Caco-2 (cell line): Measurements from ENCODE around the gene DNER. TPM values are rescaled to one million over a fixed set of nuclear protein-coding genes. Genes with fewer than 3 reads are reported as not detected.

ENCODE experiments used
- BruUV-seq: library from RNA; stranded (reverse); fragments of 400-500 nt; replicated peaks from 2 replicates; lab custom pipeline; 2021; lab: Mats Ljungman, UMichigan
- CTCF ChIA-PET: fragments of 300-600 bp; sonication (Branson Sonifier 250); formaldehyde crosslinking; loops from one replicate; lab custom pipeline; 2022; ENCODE audit warnings: antibody characterized with exemption; lab: Charles Lee
- POLR2A ChIA-PET: fragments of 300-600 bp; sonication (Branson Sonifier 250); formaldehyde crosslinking; loops from one replicate; lab custom pipeline; 2022; ENCODE audit warnings: antibody characterized with exemption; lab: Charles Lee
- DNase-seq, 2 experiments: peaks; one replicate each; pipeline versions ENCODE4 v3.0.0 to v3.0.0-alpha.2; 2020 to 2022
- H3K27me3 ChIP-seq: replicated peaks from 2 replicates; pipeline ENCODE4 v1.6.0; 2011; ENCODE audit warnings: low read length; ENCODE audit not compliant: control insufficient read depth, insufficient read depth
- H3K36me3 ChIP-seq: 2 replicates; pipeline ENCODE4 v1.5.1; 2011; ENCODE audit warnings: low read length; ENCODE audit not compliant: control insufficient read depth, insufficient read depth
- H3K4me1 ChIP-seq: fragments of 250-450 bp; sonication (Bioruptor Pico); 2 replicates; pipeline ENCODE4 v1.5.1; 2020; ENCODE audit warnings: mild to moderate bottlenecking
- H3K4me3 ChIP-seq: 2 replicates; pipeline ENCODE4 v1.5.1; 2011; ENCODE audit warnings: low read depth, mild to moderate bottlenecking, control low read depth, low read length
- H3K9me3 ChIP-seq: fragments of 250-450 bp; sonication (Bioruptor Pico); 2 replicates; pipeline ENCODE4 v1.5.1; 2020; ENCODE audit warnings: mild to moderate bottlenecking, moderate library complexity
- H3K27ac Mint-ChIP-seq: one replicate; pipeline ENCODE4 v1.8.0; 2022; ENCODE audit warnings: mixed read lengths; ENCODE audit not compliant: unreplicated experiment
- H3K27me3 Mint-ChIP-seq: one replicate; pipeline ENCODE4 v1.8.0; 2022; ENCODE audit warnings: mixed read lengths; ENCODE audit not compliant: insufficient read depth, unreplicated experiment
- H3K36me3 Mint-ChIP-seq: one replicate; pipeline ENCODE4 v1.8.0; 2022; ENCODE audit warnings: mild to moderate bottlenecking, mixed read lengths; ENCODE audit not compliant: insufficient read depth, unreplicated experiment
- H3K4me1 Mint-ChIP-seq: one replicate; pipeline ENCODE4 v1.8.0; 2022; ENCODE audit warnings: low read depth, mixed read lengths; ENCODE audit not compliant: unreplicated experiment
- H3K4me3 Mint-ChIP-seq: one replicate; pipeline ENCODE4 v1.8.0; 2022; ENCODE audit warnings: mild to moderate bottlenecking, moderate library complexity, mixed read lengths; ENCODE audit not compliant: unreplicated experiment
- H3K9me3 Mint-ChIP-seq: one replicate; pipeline ENCODE4 v1.8.0; 2022; ENCODE audit warnings: mixed read lengths; ENCODE audit not compliant: unreplicated experiment
- CTCF ChIP-seq, 2 experiments: fragments of 200-600 bp in 1 of 2; IDR thresholded peaks; 1 replicate in 1 of 2; 2 replicates in 1 of 2; pipeline versions ENCODE4 v1.5.1 to v1.8.0; 2011 to 2022; ENCODE audit warnings: antibody characterized with exemption in 1 of 2, control low read depth in 1 of 2, inconsistent platforms in 1 of 2, low read depth in 1 of 2, low read length in 1 of 2, mild to moderate bottlenecking in 1 of 2, moderate library complexity in 1 of 2; ENCODE audit not compliant: insufficient read depth in 1 of 2, severe bottlenecking in 1 of 2, unreplicated experiment in 1 of 2
- intact Hi-C: fragments of 100-400 bp; cut with micrococcal nuclease; formaldehyde crosslinking; loops from one replicate; pipeline ENCODE4 v1.10.0; 2022; ENCODE audit not compliant: unreplicated experiment
- total RNA-seq: library from RNA; stranded (reverse); gene quantifications from 2 replicates; pipeline ENCODE4 v1.2.3, GENCODE V29; 2022

The DNER gene
- total RNA-seq, 1 experiment from 2014 or later = not detected

- CTCF ChIA-PET = no interaction called here
- no peaks in the 10 kb centered on the region for H3K36me3 Mint-ChIP-seq
- H3K4me1 Mint-ChIP-seq = no peaks in the 10 kb centered on the region
- Histone ChIP-seq H3K4me1 (no peaks in the 10 kb centered on the region), H3K27me3 (no peaks in the 10 kb centered on the region), H3K9me3 (no peaks in the 10 kb centered on the region), H3K36me3 (no peaks in the 10 kb centered on the region), H3K4me3 (no peak overlapping the region)
- POLR2A ChIA-PET = no interaction called here
- intact Hi-C loops = loop anchor here (5.0 kb wide), 1 partner anchor 213 kb away; no protein-coding TSS in a partner anchor
- peaks cover 8% of the 10 kb centered on the region for H3K27me3 Mint-ChIP-seq
- no peak for TF ChIP-seq CTCF (IDR thresholded peaks at IDR 0.05; ENCODE audit: insufficient read depth in 1 of 2, low read depth in 1 of 2, low read length in 1 of 2, severe bottlenecking in 1 of 2, unreplicated experiment in 1 of 2)
- no peak for DNase-seq
- no peaks in the 10 kb centered on the region for H3K9me3 Mint-ChIP-seq
- BruUV-seq = no TSS peak
- H3K27ac Mint-ChIP-seq = no peak overlapping the region
- H3K4me3 Mint-ChIP-seq = no peak overlapping the region
Observed at GRCh38 chr2:229344955-229345354, 369.4 kb downstream of the DNER start.

GRCh38 chr2:229344151-229344551 lies 370.2 kb downstream of the DNER start:
- H3K4me3 ChIP-seq = no peak overlapping the region
- no peak for DNase-seq
- no peaks in the 10 kb centered on the region for H3K36me3 Mint-ChIP-seq
- H3K4me1 ChIP-seq = no peaks in the 10 kb centered on the region
- H3K4me3 Mint-ChIP-seq = no peak overlapping the region
- no peaks in the 10 kb centered on the region for H3K9me3 Mint-ChIP-seq
- H3K4me1 Mint-ChIP-seq = no peaks in the 10 kb centered on the region
- TF ChIP-seq CTCF (IDR thresholded peaks at IDR 0.05; ENCODE audit: insufficient read depth in 1 of 2, low read depth in 1 of 2, low read length in 1 of 2, severe bottlenecking in 1 of 2, unreplicated experiment in 1 of 2) = no peak
- peaks cover 8% of the 10 kb centered on the region for H3K27me3 Mint-ChIP-seq
- no peaks in the 10 kb centered on the region for H3K9me3 ChIP-seq
- no peaks in the 10 kb centered on the region for H3K27me3 ChIP-seq
- no TSS peak for BruUV-seq
- H3K27ac Mint-ChIP-seq = no peak overlapping the region
- POLR2A ChIA-PET = no interaction called here
- H3K36me3 ChIP-seq = no peaks in the 10 kb centered on the region
- CTCF ChIA-PET = no interaction called here
- intact Hi-C loops = loop anchor here (5.0 kb wide), 1 partner anchor 212 kb away; no protein-coding TSS in a partner anchor

GRCh38 chr2:229343661-229344060 lies 370.7 kb downstream of the DNER start:
- H3K9me3 ChIP-seq = no peaks in the 10 kb centered on the region
- ChIA-PET POLR2A (no interaction called here), CTCF (no interaction called here)
- Mint-ChIP-seq H3K27ac (no peak overlapping the region), H3K27me3 (peaks cover 8% of the 10 kb centered on the region), H3K36me3 (no peaks in the 10 kb centered on the region), H3K4me3 (no peak overlapping the region), H3K4me1 (no peaks in the 10 kb centered on the region), H3K9me3 (no peaks in the 10 kb centered on the region)
- no peaks in the 10 kb centered on the region for H3K27me3 ChIP-seq
- intact Hi-C loops = loop anchor here (5.0 kb wide), 1 partner anchor 211 kb away; no protein-coding TSS in a partner anchor
- no peak for DNase-seq
- H3K36me3 ChIP-seq = no peaks in the 10 kb centered on the region
- no peaks in the 10 kb centered on the region for H3K4me1 ChIP-seq
- no peak for TF ChIP-seq CTCF (IDR thresholded peaks at IDR 0.05; ENCODE audit: insufficient read depth in 1 of 2, low read depth in 1 of 2, low read length in 1 of 2, severe bottlenecking in 1 of 2, unreplicated experiment in 1 of 2)
- no TSS peak for BruUV-seq
- no peak overlapping the region for H3K4me3 ChIP-seq
